ENCODE measurements around the gene LIME1. TPM values are rescaled to one million over a fixed set of nuclear protein-coding genes. Genes with fewer than 3 reads are reported as not detected.
A peak's percentile ranks its signal among the peaks of the same experiment; 100 is the strongest.

The LIME1 gene
- polyA plus RNA-seq, 3 donors: 0.39 to 8.8 (median 0.62) TPM

DNA sequence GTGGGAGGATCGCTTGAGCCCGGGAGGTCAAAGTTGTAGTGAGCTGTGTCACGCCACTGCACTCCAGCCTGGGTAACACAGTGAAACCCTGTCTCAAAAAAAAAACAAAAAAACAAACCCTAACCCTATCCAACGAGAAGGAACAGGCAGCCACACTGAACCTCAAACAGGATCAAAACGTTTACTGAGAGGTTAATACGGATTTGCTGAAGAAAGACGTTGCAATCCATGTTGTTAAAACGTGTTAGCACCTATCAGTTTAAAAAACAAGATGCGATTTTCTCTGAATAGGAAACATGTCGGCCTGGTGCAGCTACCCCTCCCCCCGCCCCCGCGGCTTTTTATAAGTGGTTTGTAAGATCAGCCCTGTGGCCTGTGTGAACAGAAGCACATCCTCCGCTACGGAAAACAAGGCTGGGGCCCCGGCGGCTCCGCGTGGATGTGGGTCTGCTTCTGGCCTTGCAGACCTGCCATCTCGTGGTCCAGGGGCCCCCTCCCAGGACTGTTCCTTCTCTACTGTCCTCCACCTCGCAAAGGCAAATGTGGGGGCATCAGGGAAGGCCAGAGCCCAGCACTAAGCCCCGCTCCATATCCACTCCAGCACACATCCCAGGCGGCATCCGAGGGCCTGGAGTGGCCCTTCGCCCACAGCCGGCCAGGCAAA is 14.5 kb downstream of the LIME1 start:
- Histone ChIP-seq H4K20me1 (ENCODE audit: insufficient read depth, low read length) (no peaks in the 10 kb centered on the region), H3K36me3 (replicated peaks in 1 of 2; ENCODE audit: control insufficient read depth in 1 of 2, insufficient read depth in 2 of 2, low read length in 2 of 2) (no peaks in the 10 kb centered on the region), H3K9ac (ENCODE audit: insufficient read depth, low read length, poor library complexity, severe bottlenecking) (no peak overlapping the region), H3K27me3 (ENCODE audit: control insufficient read depth in 2 of 2, insufficient read depth in 2 of 2, low read length in 2 of 2) (no peaks in the 10 kb centered on the region), H3K4me2 (replicated peaks; ENCODE audit: extremely low read depth, low read length, poor library complexity, severe bottlenecking) (no peak overlapping the region), H3K79me2 (ENCODE audit: insufficient read depth, low read length) (no peaks in the 10 kb centered on the region), H3K9me3 (replicated peaks in 1 of 2; ENCODE audit: control insufficient read depth in 1 of 2, insufficient read depth in 1 of 2, low read length in 2 of 2) (no peaks in the 10 kb centered on the region), H3K27ac (ENCODE audit: low read depth in 1 of 2, low read length in 2 of 2) (no peak overlapping the region), H3K4me3 (replicated peaks in 1 of 3; ENCODE audit: low read depth in 2 of 3, low read length in 3 of 3) (no peak overlapping the region), H2AFZ (ENCODE audit: insufficient read depth, low read depth, low read length, poor library complexity, severe bottlenecking) (no peak overlapping the region), H3K4me1 (ENCODE audit: control insufficient read depth in 1 of 2, insufficient read depth in 2 of 2, low read length in 2 of 2) (no peaks in the 10 kb centered on the region)
- Mint-ChIP-seq H3K4me1 (no peaks in the 10 kb centered on the region), H3K4me3 (no peak overlapping the region), H3K36me3 (no peaks in the 10 kb centered on the region), H3K9me3 (no peaks in the 10 kb centered on the region), H3K27me3 (ENCODE audit: low read depth in 3 of 3) (peaks cover 2 to 8% (median 2%) of the 10 kb centered on the region in 3 donors), H3K27ac (peak overlapping the region in 1 of 7 donors; percentile 26)
- TF ChIP-seq, protein P1, sequence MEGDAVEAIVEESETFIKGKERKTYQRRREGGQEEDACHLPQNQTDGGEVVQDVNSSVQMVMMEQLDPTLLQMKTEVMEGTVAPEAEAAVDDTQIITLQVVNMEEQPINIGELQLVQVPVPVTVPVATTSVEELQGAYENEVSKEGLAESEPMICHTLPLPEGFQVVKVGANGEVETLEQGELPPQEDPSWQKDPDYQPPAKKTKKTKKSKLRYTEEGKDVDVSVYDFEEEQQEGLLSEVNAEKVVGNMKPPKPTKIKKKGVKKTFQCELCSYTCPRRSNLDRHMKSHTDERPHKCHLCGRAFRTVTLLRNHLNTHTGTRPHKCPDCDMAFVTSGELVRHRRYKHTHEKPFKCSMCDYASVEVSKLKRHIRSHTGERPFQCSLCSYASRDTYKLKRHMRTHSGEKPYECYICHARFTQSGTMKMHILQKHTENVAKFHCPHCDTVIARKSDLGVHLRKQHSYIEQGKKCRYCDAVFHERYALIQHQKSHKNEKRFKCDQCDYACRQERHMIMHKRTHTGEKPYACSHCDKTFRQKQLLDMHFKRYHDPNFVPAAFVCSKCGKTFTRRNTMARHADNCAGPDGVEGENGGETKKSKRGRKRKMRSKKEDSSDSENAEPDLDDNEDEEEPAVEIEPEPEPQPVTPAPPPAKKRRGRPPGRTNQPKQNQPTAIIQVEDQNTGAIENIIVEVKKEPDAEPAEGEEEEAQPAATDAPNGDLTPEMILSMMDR (IDR thresholded peaks at IDR 0.05): no peak
- DNase-seq: no peak
- WGBS (ENCODE audit: insufficient coverage): 63% methylated on average over 21 of the region's 26 CpGs
- intact Hi-C loops (cut with micrococcal nuclease): no loop called here

DNA sequence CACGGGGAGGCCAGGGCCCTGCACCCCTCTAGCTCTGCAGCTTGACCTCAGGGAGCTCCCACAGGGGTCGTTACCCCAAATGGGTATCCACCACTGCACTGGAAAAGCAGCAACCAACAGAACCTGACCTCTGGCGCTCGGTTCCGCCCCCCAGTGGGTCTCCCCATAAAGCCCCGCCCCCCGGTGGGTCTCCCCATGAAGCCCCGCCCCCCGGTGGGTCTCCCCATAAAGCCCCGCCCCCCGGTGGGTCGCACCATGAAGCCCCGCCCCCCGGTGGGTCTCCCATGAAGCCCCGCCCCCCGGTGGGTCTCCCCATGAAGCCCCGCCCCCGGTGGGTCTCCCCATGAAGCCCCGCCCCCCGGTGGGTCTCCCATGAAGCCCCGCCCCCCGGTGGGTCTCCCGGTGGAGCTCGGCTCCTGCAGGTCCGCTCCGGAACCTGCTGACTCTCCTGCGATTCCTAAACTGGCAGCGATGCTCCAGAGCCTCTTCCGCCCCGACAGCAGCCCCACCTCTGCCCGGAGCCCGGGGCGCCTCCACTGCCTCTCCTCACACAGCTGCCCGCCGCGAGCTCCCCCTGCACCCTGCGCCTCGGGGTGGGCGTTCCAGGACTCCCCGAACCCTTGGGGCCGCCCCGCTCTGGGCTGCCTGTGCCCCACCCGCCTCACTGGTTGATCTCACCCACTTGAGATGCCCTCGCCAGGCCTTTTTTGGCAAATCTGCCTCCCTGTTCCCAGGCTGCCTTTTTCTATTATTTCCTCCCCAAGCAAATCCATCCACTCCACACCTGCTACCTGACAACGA is 15.2 kb downstream of the LIME1 start:
- H3K36me3 Mint-ChIP-seq: no peaks in the 10 kb centered on the region
- TF ChIP-seq, protein P1 (IDR thresholded peaks at IDR 0.05): no peak
- no peak for DNase-seq
- no peaks in the 10 kb centered on the region for H3K9me3 Mint-ChIP-seq
- H3K27ac Mint-ChIP-seq: no peak overlapping the region
- Histone ChIP-seq H4K20me1 (ENCODE audit: insufficient read depth, low read length) (no peaks in the 10 kb centered on the region), H3K79me2 (ENCODE audit: insufficient read depth, low read length) (no peaks in the 10 kb centered on the region), H3K36me3 (replicated peaks in 1 of 2; ENCODE audit: control insufficient read depth in 1 of 2, insufficient read depth in 2 of 2, low read length in 2 of 2) (no peaks in the 10 kb centered on the region), H3K9ac (ENCODE audit: insufficient read depth, low read length, poor library complexity, severe bottlenecking) (no peak overlapping the region), H3K4me3 (replicated peaks in 1 of 3; ENCODE audit: low read depth in 2 of 3, low read length in 3 of 3) (no peak overlapping the region), H2AFZ (ENCODE audit: insufficient read depth, low read depth, low read length, poor library complexity, severe bottlenecking) (no peak overlapping the region), H3K27ac (ENCODE audit: low read depth in 1 of 2, low read length in 2 of 2) (no peak overlapping the region), H3K4me2 (replicated peaks; ENCODE audit: extremely low read depth, low read length, poor library complexity, severe bottlenecking) (no peak overlapping the region), H3K4me1 (ENCODE audit: control insufficient read depth in 1 of 2, insufficient read depth in 2 of 2, low read length in 2 of 2) (no peaks in the 10 kb centered on the region), H3K9me3 (replicated peaks in 1 of 2; ENCODE audit: control insufficient read depth in 1 of 2, insufficient read depth in 1 of 2, low read length in 2 of 2) (no peaks in the 10 kb centered on the region), H3K27me3 (ENCODE audit: control insufficient read depth in 2 of 2, insufficient read depth in 2 of 2, low read length in 2 of 2) (no peaks in the 10 kb centered on the region)
- no peak overlapping the region for H3K4me3 Mint-ChIP-seq
- H3K27me3 Mint-ChIP-seq (ENCODE audit: low read depth in 3 of 3): peaks cover 2 to 8% (median 2%) of the 10 kb centered on the region in 3 donors
- no peaks in the 10 kb centered on the region for H3K4me1 Mint-ChIP-seq
- intact Hi-C loops (cut with micrococcal nuclease): no loop called here
- WGBS (ENCODE audit: insufficient coverage): 92% methylated on average over 30 of the region's 45 CpGs
